ENCODE results near the gene ZMYND12. TPM values are rescaled to one million over a fixed set of nuclear protein-coding genes. Genes with fewer than 3 reads are reported as not detected.
"Not testable (repeated sequence)": the region's sequence is repeated elsewhere in the genome, so short reads cannot be mapped to it uniquely, and the experiment has no call there.

The ZMYND12 gene, protein sequence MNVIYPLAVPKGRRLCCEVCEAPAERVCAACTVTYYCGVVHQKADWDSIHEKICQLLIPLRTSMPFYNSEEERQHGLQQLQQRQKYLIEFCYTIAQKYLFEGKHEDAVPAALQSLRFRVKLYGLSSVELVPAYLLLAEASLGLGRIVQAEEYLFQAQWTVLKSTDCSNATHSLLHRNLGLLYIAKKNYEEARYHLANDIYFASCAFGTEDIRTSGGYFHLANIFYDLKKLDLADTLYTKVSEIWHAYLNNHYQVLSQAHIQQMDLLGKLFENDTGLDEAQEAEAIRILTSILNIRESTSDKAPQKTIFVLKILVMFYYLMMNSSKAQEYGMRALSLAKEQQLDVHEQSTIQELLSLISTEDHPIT
- polyA plus RNA-seq (2011; rRNA removed) (0.36 and 0.42 TPM in 2 replicates), polyA minus RNA-seq (2011; rRNA and poly(A)+ RNA removed) (0.46 TPM in 1 of 2 replicates, not detected in the other)

GRCh38 chr1:42456010-42456753 lies at the start of gene ZMYND12, which contains the start of gene PPCS:
TSS of gene ZMYND12 (minus strand) at chr1:42456022. CDS start at chr1:42455997, 25 bp downstream.
TSS of gene PPCS (plus strand) at chr1:42456543. CDS start at chr1:42456566, 23 bp downstream.
- TF ChIP-seq, protein P1, sequence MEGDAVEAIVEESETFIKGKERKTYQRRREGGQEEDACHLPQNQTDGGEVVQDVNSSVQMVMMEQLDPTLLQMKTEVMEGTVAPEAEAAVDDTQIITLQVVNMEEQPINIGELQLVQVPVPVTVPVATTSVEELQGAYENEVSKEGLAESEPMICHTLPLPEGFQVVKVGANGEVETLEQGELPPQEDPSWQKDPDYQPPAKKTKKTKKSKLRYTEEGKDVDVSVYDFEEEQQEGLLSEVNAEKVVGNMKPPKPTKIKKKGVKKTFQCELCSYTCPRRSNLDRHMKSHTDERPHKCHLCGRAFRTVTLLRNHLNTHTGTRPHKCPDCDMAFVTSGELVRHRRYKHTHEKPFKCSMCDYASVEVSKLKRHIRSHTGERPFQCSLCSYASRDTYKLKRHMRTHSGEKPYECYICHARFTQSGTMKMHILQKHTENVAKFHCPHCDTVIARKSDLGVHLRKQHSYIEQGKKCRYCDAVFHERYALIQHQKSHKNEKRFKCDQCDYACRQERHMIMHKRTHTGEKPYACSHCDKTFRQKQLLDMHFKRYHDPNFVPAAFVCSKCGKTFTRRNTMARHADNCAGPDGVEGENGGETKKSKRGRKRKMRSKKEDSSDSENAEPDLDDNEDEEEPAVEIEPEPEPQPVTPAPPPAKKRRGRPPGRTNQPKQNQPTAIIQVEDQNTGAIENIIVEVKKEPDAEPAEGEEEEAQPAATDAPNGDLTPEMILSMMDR (IDR thresholded peaks at IDR 0.05; ENCODE audit: low read depth, low read length) = no peak; the same call in 1 of the 2 replicates
- H3K4me3 ChIP-seq (ENCODE audit: low read depth, low read length) = peak within 1 kb of the TSS; percentile 81
- POLR2A ChIA-PET = no interaction called here
- peaks cover 11% of the 10 kb centered on the region; the same call in 1 of the 2 replicates for H3K9me3 ChIP-seq (ENCODE audit: control insufficient read depth, insufficient read depth, low read length)
- peaks cover 3% of the 10 kb centered on the region for H3K27me3 ChIP-seq (ENCODE audit: control insufficient read depth, insufficient read depth, low read length)
- DNase-seq (ENCODE audit: low read depth, low spot score) = peak; percentile 33
- CTCF ChIA-PET = no interaction called here
- H3K27ac ChIP-seq (ENCODE audit: low read depth, low read length) = peak within 1 kb of the TSS; percentile 73

DNA sequence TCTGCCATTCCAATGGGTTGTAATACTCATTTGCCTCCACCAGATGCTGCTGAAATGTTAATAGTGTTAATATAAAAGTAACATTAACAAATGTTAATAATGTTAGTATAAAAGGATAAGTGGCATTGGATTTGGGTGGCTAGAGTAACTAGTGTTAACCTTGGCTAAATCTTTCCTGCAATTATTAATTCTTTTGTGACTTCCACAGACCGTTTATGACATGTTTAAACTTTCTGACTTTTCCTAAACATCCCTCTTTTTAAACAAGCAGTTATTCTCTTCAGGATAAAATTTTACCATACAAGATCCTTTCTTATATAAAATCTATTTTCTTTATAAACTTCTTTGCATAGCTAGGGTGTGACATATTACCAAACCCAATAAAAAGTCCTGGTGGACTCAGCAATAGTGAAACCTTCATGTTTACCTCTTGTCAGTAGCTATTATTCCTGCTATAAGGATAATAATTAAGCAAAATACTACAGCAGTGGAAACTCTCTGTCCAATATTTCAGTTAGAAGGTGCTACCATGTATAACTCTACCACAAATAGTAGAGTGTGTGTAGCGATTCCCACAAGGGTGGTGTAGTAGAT lies 48.8 kb upstream of the ZMYND12 start:
- ChIA-PET POLR2A (no interaction called here), CTCF (no interaction called here)
- peaks cover 10% of the 10 kb centered on the region; the same call in 1 of the 2 replicates for H3K9me3 ChIP-seq (ENCODE audit: control insufficient read depth, insufficient read depth, low read length)
- H3K27ac ChIP-seq (ENCODE audit: low read depth, low read length) = no peak overlapping the region
- no peak for DNase-seq (ENCODE audit: low read depth, low spot score)
- no peak overlapping the region for H3K4me3 ChIP-seq (ENCODE audit: low read depth, low read length)
- no peaks in the 10 kb centered on the region for H3K27me3 ChIP-seq (ENCODE audit: control insufficient read depth, insufficient read depth, low read length)
- TF ChIP-seq, protein P1 (IDR thresholded peaks at IDR 0.05; ENCODE audit: low read depth, low read length) = no peak

DNA sequence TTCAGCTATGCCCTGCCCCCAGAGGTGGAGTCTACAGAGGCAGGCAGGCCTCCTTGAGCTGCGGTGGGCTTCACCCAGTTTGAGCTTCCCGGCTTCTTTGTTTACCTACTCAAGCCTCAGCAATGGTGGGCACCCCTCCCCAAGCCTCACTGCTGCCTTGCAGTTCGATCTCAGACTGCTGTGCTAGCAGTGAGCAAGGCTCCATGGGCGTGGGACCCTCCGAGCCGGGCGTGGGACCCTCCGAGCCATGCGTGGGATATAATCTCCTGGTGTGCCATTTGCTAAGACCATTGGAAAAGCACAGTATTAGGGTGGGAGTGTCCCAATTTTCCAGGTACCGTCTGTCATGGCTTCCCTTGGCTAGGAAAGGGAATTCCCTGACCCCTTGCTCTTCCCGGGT lies 46.2 kb upstream of the ZMYND12 start:
- H3K9me3 ChIP-seq (ENCODE audit: control insufficient read depth, insufficient read depth, low read length); POLR2A ChIA-PET; DNase-seq (ENCODE audit: low read depth, low spot score); CTCF ChIA-PET; H3K27ac ChIP-seq (ENCODE audit: low read depth, low read length); H3K27me3 ChIP-seq (ENCODE audit: control insufficient read depth, insufficient read depth, low read length); H3K4me3 ChIP-seq (ENCODE audit: low read depth, low read length): not testable (repeated sequence)

DNA sequence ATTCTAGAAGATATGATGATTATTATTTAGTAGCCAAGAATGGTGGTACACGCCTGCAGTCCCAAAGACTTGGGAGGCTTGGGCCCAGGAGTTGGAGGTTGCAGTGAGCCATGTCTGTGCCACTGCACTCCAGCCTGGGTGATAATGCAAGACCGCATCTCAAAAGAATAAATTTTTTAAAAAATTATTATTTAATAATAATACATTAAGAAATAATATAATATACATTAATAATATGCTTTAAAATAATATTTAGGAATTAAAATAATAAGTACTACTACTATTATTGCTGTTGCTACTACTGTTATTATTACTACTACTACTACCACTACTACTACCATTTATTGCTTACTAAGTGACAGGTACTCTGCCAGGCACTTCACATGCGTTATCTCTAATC lies 34.4 kb upstream of the ZMYND12 start:
- POLR2A ChIA-PET = no interaction called here
- Histone ChIP-seq H3K27me3 (ENCODE audit: control insufficient read depth, insufficient read depth, low read length) (no peaks in the 10 kb centered on the region), H3K9me3 (ENCODE audit: control insufficient read depth, insufficient read depth, low read length) (no peaks in the 10 kb centered on the region; the same call in 1 of the 2 replicates), H3K4me3 (ENCODE audit: low read depth, low read length) (no peak overlapping the region), H3K27ac (ENCODE audit: low read depth, low read length) (no peak overlapping the region)
- CTCF ChIA-PET = no interaction called here
- TF ChIP-seq, protein P1 (IDR thresholded peaks at IDR 0.05; ENCODE audit: low read depth, low read length) = no peak
- no peak for DNase-seq (ENCODE audit: low read depth, low spot score)

- CTCF ChIA-PET = interaction anchor here (0.6 to 1.4 kb wide), 2 partner anchors 53 to 337 kb away, joined by 3 to 5 read pairs; no protein-coding TSS in a partner anchor
- no peak overlapping the region for H3K4me3 ChIP-seq (ENCODE audit: low read depth, low read length)
- H3K27me3 ChIP-seq (ENCODE audit: control insufficient read depth, insufficient read depth, low read length) = no peaks in the 10 kb centered on the region
- TF ChIP-seq, protein P1 (IDR thresholded peaks at IDR 0.05; ENCODE audit: low read depth, low read length) = no peak
- H3K27ac ChIP-seq (ENCODE audit: low read depth, low read length) = no peak overlapping the region
- POLR2A ChIA-PET = no interaction called here
- peak; percentile 69 for DNase-seq (ENCODE audit: low read depth, low spot score)
- H3K9me3 ChIP-seq (ENCODE audit: control insufficient read depth, insufficient read depth, low read length) = no peaks in the 10 kb centered on the region
Measured at GRCh38 chr1:42484382-42484781, 28.6 kb upstream of the ZMYND12 start.
